Measurements from ENCODE around the gene DCAF5.
"Not testable (repeated sequence)": the region's sequence is repeated elsewhere in the genome, so short reads cannot be mapped to it uniquely, and the experiment has no call there.

The DCAF5 gene

DNA sequence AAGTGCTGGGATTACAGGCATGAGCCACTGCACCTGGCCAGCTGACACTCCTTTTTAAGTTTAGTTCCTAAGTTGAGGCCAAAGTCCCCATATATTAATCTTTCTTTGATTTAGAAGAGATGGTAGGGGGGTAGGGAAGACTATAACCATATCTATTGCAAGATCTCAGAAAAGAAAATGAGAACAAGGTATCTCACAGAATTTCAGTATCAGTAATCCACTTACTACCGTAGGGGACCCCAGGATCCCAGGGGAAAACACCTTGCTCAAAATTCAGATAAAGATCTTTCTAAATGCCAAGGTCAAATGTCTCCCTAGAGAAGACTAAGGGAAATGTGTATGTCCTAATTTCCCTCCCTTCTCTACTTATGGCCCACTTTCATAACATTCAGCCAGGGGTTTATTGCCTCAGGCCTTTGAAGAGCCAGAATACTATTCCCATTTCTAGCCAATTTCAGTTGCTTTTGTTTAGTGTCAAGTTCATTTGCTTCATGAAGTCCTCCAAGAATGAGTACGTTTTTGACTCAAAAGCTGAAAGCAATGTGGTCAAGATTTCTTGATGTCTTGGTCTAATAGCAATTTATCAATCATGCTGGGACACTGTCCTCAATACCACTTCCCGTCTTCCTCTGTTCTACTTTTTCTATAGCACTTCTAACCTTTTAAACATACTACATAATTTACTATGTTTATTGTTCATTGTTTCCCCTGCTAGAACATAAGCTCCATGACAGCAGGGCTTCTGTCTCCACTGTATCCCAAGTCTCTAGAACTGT, 86.3 kb downstream of the DCAF5 start:
- no peak for DNase-seq (ENCODE audit: low spot score)

DNA sequence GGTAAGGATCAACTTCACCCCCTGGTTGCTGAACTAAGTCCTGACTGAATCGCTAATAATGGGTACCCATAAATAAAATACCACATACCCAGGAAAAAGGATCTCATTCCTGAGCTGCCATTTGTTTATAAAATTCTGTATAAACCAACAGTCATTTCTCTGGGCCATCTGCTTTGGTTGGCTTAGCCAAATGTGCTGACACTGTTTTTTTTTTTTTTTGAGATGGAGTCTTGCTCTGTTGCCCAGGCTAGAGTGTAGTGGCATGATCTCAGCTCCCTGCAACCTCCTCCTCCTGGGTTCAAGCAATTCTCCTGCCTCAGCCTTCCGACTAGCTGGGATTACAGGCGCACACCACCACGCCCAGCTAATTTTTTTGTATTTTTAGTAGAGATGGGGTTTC, 87.0 kb downstream of the DCAF5 start:
- not testable (repeated sequence) for DNase-seq (ENCODE audit: low spot score)

DNA sequence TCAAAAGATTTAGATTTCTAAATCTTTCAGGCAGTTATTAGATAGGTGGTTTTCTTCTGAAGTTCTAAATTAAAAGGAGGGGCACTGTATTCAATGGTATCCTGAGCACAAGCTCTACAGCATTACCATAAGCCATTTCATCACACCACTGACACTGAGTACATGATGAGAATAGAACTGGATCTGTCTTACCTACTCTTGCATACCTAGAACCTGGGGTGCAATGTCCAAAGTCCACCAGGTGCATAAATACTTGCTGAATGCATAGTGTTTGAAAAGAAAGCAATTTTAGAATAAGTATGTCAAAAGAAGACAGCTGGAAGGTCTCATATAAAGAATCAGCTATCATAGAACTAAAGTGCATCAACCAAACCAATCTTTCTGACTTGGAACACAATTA, 88.3 kb downstream of the DCAF5 start:
- no peak for DNase-seq (ENCODE audit: low spot score)

DNA sequence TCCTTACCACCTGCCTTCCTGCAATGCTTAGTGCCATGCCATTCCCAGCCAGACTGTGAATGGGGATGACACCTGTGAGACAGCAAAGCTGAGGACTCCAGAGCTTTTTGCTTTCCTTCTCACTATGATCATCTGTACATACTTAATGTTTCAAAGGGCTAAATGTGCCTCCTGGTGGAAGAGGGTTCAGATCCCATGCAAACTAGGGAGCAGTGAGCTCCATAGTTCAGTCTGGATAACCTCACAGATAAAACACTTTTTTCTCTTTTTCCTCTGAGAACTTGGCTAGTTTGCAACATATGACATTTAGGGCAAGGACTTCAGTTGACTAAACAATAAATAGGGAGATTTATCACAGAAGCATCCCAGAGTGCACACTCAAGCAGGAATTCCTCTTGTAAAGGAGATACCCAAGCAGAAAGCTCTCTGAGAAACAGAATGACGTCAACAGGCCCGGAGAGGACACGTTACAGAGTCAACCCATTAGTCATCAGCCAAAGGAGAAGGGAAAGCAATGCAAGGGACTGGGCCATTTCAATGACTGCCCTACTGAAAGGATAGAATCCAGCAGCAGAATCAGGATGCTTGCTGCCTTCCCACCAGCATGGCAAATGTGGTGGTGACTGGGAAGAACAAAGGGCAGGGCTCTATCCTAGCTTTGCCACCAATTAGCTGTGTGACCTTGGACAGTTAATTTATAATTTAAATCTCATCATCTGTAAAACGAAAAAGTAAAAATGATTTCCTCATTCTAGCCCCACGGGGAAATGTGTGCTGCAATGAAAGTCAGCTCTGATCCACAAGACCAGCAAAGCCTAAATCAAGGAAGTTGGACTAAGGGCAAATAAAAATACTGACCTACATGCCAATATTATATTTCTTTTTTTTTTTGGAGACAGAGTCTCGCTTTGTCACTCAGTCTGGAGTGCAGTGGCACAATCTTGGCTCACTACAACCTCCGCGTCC, 93.0 kb downstream of the DCAF5 start:
- peak; percentile 79 for DNase-seq (ENCODE audit: low spot score)

DNA sequence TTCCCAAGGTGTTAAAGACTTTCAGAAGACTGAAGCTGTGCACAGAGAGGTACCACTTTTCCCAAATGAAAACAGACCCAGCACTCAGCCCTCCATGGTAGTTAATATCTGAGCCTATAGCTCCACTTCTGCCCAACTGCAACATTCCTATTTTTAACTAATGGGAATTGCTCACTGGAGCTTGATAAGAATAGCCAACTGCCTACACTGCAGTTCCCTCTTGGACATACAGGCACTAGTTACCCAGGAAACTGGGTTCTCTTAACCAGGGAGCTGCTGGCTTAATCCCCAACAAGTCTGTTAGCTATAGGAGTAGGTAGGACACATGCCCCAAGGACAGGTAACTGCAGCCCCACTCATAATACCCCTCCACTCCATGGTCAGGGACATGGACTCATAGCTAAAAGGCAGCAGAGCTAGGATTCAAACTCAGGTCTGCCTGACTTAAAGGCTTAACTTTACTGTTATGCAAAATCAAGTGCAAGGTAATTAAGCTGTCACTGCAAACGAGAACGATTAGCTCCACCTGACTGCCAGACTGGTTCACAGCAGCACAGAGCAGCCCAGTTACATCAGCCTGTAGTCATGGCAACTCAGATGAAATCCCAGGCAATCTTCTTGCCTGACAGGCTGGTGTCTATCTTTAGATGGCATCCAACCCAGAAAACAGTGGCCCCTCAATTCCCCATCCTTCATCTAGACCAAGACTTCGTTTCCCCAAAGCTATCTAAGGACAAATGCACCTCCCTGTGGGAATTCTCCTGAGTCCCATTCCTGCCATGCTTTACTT, 96.7 kb downstream of the DCAF5 start:
- no peak for DNase-seq (ENCODE audit: low spot score)

DNA sequence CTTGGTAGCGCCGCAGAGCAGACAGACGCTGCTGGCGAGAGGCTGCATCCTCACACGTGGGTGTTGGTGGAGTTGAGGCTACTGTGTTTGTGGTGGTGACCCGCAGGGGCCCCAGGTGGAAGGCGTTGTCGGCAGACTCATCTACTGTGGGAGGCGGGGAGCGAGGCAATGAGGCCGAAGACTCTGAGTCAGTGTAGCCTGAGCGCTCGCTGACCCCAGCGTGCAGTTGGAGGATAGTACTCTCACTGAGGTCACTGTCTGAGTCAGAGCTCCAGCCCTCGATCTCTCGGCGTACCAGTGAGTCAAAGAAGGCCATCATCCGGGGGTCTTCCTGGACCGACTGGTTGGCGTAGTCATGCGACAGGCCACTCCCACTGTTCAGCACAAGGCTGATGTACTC, 97.8 kb downstream of the DCAF5 start:
- DNase-seq (ENCODE audit: low spot score): no peak

DNA sequence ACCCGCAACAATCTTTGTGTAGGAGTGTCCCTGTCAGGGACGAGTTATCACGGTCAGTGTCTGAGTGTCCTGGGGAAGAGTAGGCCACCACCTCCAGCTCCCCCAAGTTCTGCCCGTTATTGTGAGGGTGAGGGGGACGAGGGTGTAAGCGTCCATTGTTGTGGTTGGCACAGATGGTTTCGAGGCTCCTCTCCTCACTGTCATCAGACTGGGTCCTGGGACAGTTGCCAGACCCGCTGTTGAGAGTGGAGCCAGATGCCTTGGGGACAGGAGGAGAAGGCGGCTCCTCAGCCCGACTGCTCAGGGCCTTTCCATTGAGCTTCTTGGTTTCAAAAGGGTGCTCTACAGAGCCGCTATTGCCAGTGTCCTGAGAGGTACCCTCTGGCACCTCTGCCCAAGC, 98.9 kb downstream of the DCAF5 start:
- DNase-seq (ENCODE audit: low spot score): no peak

DNA sequence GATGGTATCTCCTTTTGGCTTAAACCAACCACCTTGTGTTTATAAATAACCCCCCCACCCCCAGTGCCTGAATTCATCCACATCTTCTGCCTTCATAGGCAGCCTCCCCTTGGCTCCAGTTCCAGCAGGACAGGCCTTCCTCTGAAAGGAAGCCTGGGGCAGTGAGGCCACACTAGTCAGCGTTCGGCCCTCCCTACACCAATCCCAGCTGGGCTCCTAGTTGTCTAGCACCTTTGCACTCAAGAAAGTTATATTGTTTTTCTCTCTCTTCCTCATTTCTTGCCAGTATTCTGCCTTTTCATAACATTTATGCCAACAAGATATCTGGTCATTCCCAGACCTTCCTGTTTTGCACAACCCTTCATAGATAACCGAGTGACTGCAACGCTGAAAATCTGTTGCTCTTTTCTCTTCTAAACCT, 100.7 kb downstream of the DCAF5 start:
- no peak for DNase-seq (ENCODE audit: low spot score)

DNA sequence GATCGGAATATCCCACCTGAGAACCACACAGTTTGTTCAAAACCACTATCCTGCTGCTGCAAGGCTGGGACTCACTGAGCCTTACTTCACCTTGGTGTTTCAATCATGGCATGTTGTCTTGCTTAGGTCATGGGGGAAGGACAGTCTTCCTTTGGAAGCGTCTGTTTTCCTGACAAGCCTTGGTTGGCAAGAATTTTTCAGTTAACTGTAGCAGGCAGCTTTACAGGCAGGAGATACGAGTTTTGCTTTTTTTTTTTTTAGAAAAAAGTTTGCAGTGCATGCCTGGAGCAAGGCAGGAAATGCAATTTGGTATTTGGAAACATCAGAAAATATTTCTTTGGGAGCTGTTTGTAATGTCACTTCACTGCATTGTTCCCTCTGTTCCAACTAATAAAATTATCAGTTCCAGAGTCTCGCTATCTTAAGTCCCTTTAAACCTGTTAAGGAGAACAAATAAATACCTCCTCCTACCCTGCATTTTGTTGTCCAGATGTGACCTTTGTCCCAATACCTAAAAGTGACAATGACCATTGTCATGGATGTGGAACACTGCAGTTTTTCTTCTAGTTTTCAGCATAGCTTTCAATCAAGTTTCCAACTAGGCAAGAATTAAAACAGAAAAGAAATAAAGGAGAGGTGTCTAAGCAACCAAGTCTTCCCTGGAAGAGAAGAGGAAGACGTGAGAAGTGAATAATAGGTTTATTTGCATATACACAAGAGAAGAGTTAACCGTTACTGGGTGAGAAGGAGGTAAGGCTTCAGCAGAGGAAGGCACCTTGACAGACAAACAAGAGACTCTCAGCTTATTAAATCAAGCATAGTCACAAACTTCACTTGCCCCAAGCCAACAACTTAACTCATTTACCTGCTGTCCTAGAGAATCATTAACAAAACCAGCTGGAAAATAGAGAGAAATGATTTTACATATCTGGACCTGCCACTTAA, 102.4 kb downstream of the DCAF5 start:
- no peak for DNase-seq (ENCODE audit: low spot score)

DNA sequence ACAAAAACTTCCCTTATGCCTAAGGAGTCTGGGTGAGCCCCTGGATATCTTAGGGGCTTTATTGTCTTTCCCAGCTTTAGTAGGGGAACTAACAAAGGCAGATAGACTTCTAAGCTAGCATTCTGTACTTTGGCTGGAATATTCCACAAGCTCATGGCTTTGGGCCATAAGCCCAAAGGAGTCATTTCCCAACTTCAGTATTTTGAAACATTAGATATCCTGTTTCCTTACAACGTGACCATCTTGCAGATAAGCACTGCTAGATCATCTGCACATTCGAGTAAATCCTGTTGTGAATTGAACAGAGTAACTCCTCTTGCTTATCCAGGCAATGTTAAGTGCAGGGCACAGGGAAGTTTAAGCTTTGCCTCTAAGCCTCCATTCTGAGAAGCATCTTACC, 103.2 kb downstream of the DCAF5 start:
- DNase-seq (ENCODE audit: low spot score): peak; percentile 61

DNA sequence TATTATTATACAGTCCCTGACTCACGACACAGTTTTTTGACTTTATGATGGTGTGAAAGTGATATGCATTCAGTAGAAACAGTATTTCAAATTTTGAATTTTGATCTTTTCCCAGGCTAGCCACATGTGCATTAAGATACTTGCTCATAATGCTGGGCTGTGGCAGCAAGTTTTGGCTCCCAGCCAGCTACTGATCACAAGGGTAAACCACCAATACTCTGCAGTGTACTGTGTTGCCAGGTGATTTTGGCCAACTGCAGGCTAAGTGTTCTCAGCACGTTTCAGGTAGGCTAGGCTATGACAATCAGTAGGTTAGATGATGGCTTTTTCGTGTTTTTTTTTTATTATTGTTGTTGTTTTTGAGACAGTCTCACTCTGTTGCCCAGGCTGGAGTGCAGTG, 104.5 kb downstream of the DCAF5 start:
- no peak for DNase-seq (ENCODE audit: low spot score)

DNA sequence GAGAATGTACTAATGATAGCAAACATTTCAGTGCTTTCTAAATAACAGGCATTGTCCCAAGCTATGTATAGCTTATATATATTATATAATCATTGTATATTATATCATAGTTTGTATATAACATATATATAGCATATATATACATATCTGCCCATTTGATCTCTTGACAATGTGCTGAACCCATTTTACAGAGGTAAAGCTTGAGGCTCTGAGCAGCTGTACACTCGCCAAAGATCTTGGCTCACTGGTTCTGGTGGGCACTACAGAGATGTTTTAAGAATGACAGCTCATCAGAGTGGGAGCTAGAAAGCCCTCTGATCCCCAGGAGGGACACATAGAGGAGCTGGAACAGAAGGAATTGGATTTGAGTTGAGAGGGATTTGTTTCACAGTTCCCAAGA, 105.7 kb downstream of the DCAF5 start:
- DNase-seq (ENCODE audit: low spot score): no peak

DNA sequence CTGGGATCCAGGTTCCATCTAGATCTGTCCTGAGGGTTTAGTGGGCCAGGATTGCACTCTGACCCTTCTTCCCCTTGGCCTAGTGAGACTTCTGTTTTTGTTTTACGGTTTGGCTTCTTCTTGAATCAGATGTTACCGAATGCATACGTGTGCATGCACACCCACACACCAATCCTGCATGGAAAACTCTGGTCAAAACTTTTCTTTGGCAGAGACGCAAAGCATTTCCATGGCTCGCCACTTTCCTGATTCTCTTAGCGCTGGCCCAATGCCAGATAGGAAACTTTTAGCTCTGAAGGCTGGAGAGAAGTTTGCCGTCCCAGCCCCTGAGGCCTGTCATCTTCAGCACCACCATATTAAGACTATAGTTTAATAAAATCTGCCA, 106.5 kb downstream of the DCAF5 start:
- DNase-seq (ENCODE audit: low spot score): no peak

DNA sequence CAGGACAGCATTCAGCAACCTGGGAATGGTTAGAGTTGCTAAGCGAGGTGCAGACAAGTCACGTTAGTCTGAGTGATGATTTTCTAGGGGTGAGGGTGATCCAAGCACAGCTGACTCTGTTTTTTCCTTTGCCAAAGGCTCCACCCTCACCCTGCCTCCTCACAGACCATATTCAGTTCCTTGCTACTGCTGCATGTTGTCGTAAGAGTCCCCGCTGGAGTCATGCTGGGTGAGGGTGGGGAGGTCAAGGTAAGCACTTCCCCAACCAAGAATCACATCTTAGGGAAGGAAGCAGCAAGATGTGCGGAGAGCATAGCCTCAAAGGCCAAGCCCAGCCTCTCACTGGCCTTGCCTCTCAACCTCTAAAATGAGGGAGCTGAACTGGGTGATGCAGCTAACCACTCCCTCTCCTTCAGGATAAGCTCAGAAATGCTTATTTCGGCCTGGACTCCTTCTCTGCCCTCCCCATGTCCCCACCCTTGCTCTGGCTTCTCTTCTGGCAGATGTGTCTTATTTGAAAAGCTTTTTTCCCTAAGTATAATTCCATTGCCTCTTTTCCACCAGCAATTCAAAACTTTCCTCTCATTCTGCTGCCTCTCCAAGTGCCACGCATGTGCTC, 107.0 kb downstream of the DCAF5 start:
- no peak for DNase-seq (ENCODE audit: low spot score)

DNA sequence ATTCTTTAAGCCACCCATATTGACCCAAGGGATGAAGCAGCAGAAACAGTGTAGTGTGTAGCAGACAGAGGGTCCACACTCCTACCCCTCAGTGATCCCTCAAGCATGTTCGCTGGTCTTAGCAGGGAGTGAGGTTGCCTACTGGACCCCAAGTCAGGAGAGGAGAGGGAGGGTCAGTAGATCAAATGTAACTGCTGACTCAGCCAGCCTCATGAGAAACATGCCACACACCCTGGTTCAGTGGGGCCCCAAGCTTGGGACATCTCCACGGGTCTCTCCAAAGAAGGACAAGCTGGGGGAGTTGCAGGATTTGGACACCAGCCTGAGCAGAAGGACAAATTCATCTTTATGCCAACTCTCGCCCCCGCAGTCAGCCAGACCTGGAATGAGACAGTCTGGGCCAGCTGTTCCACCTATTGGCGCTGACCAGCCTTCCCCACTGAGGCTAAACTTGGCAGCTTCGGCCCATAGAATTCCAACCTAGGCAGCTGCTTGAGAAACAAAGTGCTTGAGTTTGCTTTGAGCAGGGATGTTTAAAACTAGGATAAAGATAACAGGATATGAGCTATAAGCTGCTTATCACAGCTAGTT, 107.9 kb downstream of the DCAF5 start:
- no peak for DNase-seq (ENCODE audit: low spot score)

DNA sequence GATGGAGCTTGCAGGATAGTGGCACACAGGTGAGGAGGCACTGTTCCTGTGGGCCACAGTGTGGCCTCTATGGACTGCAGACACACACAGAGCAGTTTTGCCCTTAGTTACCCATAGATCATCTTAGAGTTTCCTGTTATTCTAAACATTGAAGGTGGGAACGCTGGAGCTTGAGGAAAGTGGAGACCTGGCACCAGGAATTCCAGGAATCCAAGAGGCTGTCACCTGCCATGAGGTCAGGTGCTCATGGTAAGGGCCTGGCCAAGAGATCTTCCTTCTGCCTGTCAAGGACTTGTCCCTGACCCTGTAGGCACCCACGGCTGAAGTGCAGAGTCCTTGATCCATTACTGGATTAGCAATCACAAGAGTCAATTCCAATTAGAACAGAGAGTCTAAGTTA, 108.6 kb downstream of the DCAF5 start:
- DNase-seq (ENCODE audit: low spot score): no peak

DNA sequence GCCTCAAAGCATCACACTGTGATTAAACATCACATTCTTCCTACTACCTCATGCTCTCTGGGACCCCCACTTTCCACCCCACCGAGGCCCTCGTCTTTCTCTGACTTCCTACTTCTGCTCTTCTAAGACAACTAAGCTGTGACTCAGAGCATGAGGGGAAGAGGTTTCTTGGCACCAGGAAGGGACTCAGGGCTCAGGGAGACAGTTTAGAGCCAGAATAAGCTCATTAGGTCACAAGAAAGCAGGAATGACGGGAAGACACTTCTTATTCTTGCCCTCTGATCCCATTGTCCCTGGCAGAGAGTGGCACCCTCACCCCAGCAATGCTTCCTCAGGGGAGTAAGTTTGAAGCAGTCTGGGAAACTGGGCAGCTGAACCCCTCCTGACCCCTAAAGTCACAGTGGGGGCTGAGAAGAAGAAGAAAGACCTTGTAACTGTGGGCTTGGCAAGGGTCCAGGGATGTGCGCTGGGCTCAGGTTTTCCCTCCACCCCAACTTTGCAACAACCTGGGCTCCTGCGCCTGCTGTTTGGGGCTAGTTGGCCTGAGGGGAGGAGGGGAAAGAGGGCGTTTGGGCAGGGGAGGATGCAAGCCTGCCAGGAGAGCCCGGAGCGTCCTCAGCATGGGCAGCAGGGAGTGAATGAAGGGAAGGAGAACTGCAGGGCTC, 109.2 kb downstream of the DCAF5 start:
- DNase-seq (ENCODE audit: low spot score): no peak

DNA sequence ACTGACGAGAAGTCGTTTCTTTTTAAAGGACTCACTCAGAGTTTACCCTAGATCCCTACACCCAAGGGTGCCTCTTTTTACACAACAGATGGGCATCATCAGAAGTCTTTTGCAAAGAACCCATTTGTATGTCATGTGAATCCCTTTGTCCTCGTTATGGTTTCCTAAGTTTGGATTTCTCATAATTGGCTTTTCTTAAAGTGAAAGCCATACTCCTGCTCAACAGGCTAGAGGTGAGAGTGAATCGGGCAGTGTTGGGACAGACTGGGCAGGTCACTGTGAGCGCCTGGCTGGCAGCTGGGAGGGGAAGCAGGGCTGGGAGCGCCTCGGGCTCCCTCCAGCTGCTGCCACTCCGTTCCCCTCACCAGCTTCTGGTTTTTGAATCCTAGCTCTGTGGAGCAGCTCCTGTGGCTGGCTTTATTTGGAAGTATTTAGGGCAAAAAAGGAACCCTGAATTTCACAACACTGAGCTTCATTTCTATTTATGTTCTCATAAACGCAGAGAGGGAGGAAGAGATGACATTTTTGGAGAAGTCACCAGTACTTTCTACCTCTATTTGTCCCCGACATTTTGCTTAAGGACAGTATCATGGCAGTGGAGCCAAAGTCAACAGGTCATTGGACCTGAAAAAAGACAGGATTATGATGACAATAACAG, 110.0 kb downstream of the DCAF5 start:
- no peak for DNase-seq (ENCODE audit: low spot score)

DNA sequence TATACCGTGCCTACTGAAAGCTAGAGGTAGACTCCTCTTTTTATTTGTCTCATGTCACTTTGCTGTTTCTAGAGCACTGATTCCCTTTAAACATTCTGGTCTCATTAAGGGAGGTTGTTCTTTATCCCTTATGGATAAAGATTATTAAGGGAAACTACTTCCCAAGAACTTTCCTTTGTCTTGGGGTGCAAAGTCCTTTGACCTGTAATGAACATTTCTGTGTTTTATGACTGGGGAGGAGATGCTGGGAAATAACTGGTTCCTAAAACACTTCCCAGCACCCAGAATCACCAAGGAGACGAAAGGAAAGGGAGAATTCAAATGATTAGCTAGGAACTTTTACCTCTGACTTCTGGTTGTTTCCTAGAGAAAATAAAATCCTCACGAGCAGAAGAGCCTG, 110.6 kb downstream of the DCAF5 start:
- DNase-seq (ENCODE audit: low spot score): no peak

Measured in AG08396 (cell line).